ENCODE results near the gene MAN2A2.

MAN2A2 gene

DNA sequence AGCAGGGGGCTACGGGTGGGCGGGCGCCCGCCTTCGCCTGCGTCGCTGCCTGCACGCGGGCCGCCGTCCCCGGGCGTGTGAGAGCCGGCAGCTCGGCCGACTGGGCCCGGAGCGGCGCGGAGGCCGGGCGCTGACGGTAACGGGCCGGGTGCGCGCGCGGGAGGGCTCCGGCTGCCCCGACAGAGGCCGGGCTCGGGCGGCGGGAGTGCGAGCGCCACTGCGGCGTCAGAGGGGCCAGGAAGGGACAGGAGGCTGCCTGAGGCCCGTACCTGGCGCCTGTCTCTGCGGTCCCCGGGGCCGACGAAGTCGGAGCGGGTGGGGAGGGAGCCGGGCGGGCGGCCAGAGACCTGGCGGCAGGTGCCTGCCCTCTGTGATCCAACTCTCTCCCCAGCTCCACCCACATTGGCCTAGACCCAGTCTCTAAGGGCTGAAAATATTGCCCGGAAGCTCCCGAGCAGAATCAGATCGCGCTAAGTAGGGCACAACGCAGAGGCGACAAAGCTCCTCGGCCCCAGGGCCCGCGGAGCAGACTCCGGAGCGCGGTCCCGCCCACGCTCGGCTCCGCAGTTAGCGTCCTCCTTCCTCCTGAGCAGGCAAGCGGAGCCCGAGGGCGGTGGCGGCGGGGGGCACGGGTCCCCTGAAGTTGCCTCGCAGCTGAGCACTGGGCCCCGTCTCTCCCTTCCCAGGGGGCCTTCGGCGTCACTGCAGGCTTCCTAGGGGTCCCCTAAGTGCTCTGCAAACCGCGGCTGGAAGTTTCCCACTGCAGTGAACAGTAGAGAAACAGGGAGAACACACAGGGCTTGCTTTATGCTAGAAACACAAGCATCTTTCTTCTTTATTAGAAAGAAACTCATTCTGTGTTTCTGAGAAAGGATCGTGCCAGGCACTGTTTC is at the start of gene MAN2A2:
MAN2A2 (plus strand) TSS at position 463 of the 893 bp plus-strand sequence. CDS start 906 bp downstream, outside the sequence.
- peak; percentile 55 for DNase-seq

DNA sequence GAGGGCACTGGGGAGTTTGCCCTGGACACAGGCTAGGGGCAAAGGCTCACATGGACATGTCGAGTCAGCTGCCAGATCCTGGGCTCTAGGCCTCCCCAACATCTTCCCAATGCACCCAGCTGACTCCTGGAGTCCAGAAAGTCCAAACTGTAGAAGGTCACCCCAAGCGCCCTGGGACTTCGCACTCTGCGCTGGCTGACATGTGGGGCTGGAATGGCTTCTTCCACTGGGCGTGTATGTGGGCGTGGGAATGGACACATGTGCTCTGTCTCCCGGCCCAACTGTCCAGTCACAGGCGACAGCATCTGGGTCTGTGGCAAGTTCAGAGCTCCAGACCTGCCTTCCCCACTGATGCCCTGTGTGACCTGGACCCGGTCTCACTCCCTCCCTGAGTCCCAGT is 48.0 kb upstream of the MAN2A2 start:
- no peak for DNase-seq

DNA sequence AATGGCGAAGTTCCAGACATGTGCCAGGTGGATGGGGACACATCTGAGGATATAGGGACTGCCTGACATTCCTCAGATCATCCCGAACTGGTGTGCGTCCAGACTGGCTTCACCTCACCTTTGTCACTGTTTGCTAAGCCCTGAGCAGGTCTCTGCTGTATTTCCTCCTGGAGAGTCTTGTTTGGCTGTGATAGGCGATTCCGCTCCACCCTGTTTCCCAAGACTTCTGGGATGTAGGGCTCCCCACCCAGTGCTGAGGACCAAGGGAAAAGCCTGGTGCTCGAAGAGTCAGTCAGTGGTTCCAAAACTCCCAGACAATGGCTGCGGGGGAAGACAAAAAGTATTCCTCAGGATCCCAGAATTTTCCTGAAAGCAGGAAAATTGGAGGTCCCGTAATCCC is 45.8 kb upstream of the MAN2A2 start:
- DNase-seq = no peak

DNA sequence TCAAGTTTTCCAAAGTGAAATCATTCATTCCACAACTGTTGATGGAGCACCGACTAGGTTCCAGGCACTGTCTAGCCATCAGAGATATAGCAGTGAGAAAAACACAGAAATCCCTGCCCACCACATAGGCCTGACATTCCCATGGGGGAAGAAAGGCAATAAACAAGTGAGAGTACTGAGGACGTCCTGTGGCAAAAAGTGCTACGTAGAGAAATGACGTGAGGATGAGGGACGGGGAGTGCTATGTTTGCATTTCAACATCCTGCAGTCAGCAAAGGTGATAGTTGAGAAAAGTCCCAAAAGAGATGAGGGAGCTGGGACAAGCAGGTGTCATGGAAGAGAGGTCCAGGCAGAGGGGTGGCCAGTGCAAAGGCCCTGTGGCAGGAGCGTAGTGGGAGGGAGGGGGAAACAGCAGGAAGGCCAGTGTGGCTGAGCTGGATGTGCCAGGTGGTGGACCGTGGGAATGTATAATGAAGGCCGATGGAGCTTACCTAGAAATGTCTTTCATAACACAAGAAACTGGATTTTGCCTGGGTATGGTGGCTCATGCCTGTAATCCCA is 45.1 kb upstream of the MAN2A2 start:
- no peak for DNase-seq

DNA sequence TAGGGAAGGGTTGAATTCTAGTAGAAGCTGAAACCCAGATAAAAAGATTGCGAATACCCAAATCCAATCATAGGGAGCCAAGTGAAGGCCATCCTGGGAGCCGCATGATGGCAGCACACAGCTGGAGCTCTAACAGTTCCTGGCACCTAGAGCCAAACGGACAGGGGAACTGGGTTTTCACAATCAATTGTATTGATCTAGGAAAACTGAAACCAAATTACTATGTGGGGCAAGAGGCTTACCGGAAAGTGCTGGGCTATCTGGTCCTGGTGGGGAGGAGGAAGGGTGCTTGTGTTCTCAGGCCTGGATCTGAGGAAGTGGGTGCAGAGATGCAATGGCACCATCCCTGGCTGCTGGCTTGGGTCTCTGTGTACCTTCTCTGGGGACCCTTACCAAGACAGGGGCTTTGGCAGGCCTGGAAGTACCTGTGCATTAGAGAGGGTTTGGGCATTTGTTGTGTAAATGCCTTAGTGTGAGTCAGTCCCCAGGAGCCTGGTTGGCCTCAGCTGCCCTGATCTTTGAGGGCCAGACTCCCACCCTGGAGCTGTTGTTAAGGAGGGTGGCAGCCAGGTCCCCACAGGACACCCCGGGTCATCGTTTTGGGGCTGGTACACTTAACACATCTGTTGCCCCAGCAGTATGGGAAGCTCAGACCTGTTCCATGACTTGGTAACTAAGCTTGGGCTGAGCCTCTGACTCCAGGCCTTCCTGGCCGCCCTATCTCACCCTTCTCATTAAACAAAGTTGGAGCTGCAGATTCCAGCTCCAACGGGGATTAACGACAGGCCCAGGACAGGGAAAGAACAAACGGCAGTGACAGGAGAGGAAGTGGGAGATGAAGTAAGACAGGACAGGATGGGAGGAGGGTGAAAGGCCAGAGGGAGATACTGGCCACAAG is 43.6 kb upstream of the MAN2A2 start:
- DNase-seq = no peak

DNA sequence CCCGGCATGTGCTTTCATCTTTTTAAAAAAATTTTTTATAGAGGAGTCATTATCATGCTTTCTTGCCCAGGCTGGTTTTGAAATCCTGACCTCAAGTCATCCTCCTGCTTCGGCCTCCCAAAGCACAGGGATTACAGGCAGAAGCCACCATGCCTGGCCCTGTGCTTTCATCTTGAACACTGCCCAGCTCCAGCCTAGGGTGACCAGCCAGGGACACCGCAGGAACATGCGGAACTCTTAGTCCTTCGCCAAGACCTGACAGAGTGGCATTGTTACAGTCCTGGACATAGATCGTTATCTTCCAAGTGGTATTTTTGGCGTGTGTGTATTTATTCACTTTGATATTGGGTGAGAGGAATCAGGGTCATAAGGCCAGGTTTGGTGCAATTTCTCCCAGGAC is 42.7 kb upstream of the MAN2A2 start:
- DNase-seq = no peak

DNA sequence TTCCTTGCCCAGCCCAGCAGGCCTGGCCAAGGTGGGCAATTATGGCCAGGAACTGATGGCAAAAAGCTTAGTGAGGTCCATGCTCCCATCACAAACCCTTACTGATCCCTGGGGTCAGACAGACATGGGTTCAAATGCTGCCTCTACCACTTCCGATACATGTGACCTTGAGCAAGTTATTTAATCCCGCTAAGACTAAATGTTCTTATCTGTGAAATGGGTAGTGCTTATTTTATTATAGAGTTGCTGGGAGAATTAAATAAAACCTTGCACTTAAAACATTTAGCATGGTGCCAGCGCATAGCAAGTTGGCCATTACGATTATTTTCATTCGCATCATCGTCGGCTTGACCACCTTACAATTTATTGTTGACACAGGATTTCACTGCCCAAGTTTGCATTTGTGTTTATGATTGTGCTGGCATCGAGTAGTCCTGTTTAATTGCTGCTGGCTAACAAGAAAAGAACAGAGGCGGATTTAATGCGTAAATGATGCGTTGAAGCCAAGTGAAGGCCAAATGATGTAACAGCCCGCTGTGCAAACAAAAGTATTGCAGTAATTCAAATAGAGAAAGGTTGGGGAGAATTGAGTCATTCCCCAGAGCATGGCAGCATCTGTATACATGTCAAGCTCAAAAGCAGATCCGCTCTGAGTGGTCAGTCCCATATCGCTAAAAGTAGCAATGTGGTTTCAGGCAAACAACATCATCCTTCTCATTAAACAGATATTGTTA is 42.0 kb upstream of the MAN2A2 start:
- DNase-seq = no peak

DNA sequence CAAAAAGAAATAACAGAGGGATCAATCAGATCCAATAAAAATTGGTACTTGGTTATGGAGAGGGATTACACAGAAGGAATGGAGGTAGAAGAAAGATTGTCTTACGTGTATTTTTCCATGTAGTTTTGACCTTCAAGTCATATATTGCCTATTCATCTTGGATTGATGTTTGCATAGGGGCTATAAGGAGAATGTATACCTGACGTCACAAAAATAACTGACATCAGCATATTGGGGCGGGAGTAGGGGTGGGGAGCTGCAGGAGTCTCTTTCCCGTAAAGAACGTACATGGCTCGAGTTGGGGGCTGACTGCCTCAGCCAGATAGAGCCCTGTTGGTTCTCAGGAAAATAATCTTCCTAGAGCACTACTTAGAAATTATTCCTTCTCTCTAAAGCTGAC is 40.6 kb upstream of the MAN2A2 start:
- DNase-seq = no peak

DNA sequence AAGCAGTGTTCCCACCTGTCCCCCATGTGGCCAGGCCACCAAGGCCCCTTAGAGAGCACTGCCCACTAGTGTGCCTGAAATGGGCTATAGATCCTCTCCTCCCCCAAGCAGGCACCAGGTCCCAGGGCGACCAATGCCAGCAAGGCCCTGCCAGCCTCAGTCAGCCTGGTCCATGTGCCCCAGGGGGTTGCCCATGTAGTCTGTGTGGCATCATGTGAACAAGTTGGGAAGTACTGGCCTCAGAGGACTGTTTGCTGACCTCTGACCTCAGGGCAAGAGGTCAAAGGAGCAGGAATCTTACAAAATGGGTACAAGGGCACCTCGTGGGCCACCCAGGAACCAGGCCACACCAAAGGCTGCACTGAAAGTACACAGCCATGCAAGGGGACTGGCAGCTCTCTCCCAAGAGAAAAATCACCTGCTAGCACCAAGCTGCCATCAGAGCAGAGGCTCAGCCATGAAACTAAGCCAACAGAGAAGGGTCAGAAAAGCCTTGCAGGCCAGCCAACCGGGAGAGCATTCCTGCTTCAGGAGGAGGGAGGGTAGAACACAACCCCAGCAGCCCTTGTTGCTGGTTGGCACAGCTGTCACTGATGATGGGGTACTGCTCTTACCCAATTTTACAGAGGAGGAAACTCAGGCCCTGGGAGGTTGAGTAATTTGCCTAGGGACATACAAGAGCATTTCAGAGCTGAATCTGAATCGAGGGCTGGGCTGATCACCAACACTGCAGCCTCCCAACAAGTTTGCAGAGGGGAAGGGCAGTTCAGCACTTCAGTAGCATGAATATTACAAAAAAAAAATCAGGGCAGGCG is 39.9 kb upstream of the MAN2A2 start:
- no peak for DNase-seq

DNA sequence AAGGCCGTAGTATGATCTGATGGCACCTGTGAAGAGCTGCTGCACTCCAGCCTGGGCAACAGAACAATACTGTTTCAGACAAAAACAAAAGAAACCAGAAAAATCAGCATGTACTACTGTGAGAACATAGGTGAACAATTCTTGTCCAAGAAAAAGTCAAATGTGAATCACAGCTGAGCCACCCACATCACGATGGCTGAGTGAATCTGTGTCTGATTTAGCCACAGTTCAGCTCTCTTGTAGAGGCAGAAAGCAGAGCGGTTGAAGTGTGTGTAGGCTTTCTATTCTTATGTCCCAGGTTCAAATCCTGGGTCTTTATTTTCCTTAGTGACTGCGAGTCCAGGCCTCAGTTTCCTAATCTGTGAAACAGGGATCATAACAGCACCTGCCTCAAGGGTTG is 39.1 kb upstream of the MAN2A2 start:
- no peak for DNase-seq

DNA sequence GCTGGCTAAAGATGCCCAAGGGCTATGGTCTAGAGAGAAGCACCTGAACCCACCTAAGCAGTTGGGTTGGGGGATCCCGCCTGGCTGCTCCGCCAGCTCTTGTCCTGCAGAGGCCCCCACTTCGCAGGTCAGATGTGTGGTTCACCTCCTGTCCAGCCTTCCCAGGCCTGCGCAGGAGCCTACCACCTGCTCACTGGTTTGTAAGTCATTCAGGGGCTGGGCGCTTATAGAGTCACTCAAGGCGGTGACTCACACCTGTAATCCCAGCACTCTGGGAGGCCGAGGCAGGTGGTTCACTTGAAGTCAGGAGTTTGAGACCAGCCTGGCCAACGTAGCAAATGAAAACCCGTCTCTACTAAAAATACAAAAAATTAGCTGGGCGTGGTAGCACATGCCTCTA is 38.6 kb upstream of the MAN2A2 start:
- no peak for DNase-seq

DNA sequence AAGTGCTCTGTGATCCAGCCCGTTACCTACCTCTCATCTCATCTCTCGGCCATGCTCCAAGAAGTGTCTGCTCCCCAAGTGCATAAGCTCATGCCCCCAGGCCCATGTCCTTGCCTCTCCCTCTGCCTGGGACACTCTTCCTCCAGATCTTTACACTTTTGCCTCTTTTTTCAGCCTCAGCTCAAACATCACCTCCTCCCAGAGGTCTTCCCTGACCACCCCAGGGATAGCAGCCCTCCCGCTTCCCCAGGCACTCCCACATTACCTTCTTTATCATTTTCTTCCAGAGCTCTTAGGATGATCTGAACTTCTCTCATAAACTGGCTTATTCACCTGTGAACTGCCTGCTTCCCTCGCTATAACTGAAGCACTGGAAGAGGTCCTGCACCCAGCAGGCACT is 37.4 kb upstream of the MAN2A2 start:
- DNase-seq = no peak

DNA sequence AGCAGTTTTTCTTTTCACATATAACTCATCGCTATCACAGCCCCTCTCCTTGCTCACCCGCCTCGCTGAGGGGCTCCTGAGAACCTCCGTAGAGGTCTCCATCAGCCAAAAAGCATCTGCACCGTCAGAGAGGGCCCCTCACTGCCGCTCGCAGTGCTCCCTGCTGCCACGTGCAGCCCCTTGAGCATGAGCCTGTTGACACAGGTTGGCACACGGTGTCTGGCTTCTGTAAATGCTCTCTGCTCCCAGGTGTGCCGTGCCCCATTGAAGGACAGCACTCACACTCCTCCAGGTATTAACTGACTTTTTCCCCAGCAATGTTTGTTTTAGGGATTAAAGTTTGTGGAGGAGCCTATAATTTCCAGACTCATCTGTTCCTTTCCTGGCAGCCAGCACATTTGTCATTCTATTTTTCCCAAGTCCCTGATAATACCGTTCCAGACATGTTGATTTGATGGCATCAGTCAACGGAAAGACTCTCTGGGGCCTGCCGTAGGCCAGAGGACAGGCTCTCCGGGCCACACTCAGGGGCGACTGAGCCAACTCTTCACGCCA is 36.9 kb upstream of the MAN2A2 start:
- DNase-seq = peak; percentile 45

DNA sequence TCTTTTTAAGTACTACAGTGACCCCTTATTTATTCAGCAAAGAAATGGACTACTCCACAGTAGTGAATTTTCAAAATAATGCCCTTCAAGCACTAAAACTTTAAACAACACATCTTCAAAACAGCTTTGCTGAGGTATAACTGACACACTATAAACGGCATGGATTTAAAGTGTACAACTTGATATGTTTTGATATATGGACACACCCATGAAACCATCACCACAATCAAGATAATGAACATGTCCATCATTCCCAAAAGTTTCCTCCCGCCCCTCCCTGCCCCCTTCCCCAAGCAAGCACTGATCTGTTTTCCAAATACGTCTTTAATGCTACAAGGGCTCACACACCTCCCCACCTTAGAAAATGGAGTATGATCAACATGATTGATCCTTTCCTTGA is 36.3 kb upstream of the MAN2A2 start:
- DNase-seq = no peak

DNA sequence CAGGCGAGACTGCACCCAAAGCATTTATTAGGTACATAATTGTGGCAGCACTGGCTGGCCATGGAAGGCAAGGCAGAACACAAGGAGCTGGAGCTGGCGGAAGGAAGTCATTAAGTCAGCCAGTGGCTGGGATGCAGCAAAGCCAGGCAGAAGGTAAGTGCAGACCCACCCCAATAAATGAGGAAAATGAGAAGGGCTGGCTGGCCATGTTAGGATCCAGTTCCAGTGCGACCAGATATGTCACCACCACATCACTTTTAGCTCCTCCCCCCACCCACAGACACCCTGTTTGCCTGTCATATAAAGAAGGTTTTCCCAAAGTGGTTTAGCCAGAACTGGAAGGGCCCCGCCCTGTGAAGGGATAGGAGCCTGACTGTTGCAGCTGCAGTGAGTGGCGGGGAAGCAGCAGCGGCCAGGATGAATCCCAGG is 34.8 kb upstream of the MAN2A2 start, which contains the start of gene FURIN:
FURIN (plus strand) TSS at position 328 of the 429 bp plus-strand sequence. CDS start 7,153 bp downstream, outside the sequence.
- peak; percentile 81 for DNase-seq

DNA sequence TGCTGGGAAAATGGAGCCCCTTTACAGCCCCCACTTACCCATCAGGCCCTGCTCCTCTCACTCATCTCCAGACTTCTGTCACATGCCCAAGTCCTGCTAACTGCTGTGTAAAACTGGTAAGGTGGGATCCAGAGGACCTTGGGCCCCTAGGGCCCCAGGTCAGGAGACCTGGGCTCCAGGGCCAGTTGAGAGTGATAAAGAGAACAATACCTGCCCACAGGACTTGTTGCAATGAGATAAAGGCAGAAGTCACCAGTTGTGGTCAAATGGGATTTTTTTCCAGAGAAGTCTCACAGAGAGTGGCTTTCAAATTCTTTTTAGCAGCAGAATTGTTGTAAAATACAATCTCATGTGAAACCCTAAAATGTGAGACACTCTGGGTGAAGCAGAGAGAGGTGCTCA is 34.0 kb upstream of the MAN2A2 start:
- DNase-seq = no peak

DNA sequence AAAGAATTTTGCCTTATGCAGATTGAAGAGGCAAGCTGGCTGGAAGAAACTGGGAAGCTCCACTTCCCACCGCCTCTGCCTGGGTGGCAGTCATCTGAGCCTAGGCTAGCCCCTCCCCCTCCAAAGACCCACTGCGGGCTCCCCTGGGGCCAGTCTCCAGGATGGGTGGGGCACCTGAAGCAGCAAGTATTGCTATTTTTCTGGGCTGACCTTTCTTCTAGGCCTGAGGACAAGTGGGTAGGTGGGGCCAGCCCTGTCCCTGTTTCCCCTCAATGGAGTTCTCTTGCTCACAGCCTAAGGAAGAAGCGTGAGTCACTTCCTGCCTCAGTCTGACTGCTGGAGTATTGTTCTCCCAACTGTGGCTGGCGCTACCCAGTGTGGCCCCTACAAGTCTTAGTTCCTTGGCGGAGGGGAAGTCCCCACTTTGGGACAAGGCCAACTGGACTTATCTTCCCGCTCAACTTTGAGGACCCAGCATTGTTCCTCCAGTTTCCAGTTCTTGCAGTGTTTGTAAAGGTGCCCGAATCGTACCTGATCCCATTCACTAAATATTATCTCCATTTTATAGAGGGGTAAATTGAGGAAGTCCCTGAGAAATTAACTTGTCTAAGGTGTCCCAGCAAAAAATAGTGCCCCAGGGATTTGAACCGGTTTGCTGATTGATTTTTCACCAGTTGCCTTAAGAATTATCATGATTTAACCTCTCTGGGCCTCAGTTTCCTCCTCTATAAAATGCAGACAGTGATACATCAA is 33.3 kb upstream of the MAN2A2 start:
- DNase-seq = peak; percentile 73

DNA sequence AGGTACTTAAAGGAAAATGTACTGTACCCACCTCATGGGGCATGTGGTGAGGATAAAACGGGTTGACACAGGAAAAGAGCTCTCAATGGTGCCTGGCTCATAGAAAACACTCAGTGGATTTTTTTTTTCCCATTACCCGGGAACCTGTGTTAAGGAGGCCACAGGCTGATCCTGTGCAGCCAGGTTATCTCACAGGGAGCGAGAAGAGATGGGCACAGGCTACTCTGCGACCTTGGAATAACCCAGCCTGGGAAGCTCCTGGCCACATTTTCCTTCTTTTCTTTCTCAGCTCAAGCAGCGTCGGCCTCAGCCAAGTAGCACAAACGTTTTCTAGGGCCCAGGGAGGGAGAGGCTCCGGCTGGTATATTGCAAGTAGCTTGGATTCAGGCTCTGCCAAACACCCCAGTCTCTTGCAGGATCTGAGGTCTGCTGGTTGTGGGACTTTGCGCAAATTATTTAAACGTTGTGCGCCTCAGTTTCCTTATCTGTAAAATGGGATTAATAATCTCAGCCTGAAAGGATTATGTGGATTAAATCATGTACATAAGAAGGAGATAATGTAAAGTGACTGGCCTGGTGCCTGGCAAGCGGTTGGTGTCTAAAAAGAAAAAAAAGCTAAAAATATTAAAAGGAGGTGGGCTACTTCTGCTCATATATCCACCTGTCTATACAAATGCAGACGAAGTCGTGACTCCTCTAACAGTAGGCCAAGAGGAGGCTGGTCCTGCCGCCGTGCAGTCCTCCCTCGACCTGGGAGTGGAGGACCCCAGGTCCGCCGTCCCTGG is 32.6 kb upstream of the MAN2A2 start:
- DNase-seq = peak; percentile 18

DNA sequence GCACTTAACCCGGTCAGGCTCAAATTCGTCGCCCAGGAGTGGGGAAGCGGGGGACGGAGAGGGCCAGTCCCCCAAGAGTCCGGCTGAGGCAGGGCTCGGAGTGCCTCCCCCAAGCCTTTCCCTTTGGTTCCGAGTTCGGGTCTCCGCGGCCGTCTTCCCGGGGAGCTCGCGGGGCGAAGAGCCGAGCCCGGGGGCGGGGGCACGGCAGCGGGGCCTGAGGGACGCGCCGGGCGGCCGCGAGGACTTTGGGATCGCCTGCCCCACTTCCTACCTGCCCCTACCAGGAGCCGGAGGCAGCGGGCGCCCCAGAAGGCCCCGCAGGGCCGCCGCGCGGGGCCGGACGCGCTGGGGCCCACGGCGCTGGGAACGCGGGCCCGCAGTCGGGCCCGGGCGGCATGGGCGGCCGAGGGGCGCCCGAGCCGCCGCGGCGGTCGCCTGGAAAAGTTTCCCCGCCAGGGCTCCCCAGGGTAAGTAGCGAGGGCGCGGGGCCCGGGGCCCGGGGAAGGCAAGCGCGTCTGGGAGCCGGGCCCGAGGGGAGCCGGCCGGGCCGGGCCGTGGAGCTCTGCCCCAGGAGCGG is 31.9 kb upstream of the MAN2A2 start:
- no peak for DNase-seq

Data from NCI-H526 treated with DMSO at 0.1 percent for 48 hours (cell line).